H1 (cell line): ENCODE data around the gene THAP11. TPM values are rescaled to one million over a fixed set of nuclear protein-coding genes. Genes with fewer than 3 reads are reported as not detected.

Experiments
- CTCF ChIA-PET: fragments of 300-600 bp; sonication (Branson Sonifier 250); formaldehyde crosslinking; loops from one replicate; lab custom pipeline; 2021; ENCODE audit not compliant: partially characterized antibody; lab: Charles Lee
- POLR2A ChIA-PET: fragments of 300-600 bp; sonication (Branson Sonifier 250); formaldehyde crosslinking; loops from one replicate; lab custom pipeline; 2021; ENCODE audit warnings: inconsistent platforms; ENCODE audit not compliant: partially characterized antibody; lab: Charles Lee
- DNase-seq, 2 experiments: peaks; one replicate each; pipeline versions ENCODE4 v3.0.0 to v3.0.0-alpha.2; 2010 to 2022; ENCODE audit warnings: low spot score in 2 of 2, low read depth in 1 of 2, mixed read lengths in 1 of 2
- FAIRE-seq: peaks from 2 replicates; lab custom pipeline; 2011; peaks lifted over from hg19 to GRCh38; lab: Jason Lieb, UNC
- H2AFZ ChIP-seq: 2 replicates; pipeline ENCODE4 v1.8.1; 2012; ENCODE audit warnings: low read length, inconsistent platforms
- H2AK5ac ChIP-seq: 2 replicates; pipeline ENCODE4 v1.6.1; 2013; ENCODE audit warnings: low read depth, low read length
- H2BK120ac ChIP-seq: replicated peaks from 2 replicates; pipeline ENCODE3; 2013; ENCODE audit warnings: low read depth, low read length, inconsistent platforms
- H2BK12ac ChIP-seq: 2 replicates; pipeline ENCODE4 v1.6.1; 2013; ENCODE audit warnings: low read depth, low read length
- H2BK15ac ChIP-seq: 2 replicates; pipeline ENCODE4 v1.6.1; 2013; ENCODE audit warnings: low read length
- H2BK20ac ChIP-seq: 2 replicates; pipeline ENCODE4 v1.6.1; 2013; ENCODE audit warnings: low read length
- H2BK5ac ChIP-seq: 2 replicates; pipeline ENCODE4 v1.6.1; 2013; ENCODE audit warnings: low read depth, low read length
- H3K14ac ChIP-seq: 2 replicates; pipeline ENCODE4 v1.6.1; 2013; ENCODE audit warnings: inconsistent platforms; ENCODE audit not compliant: insufficient read length
- H3K18ac ChIP-seq: 2 replicates; pipeline ENCODE4 v1.6.1; 2013; ENCODE audit warnings: low read length; ENCODE audit errors: extremely low read depth
- H3K23ac ChIP-seq: 2 replicates; pipeline ENCODE4 v1.6.1; 2013; ENCODE audit warnings: inconsistent platforms; ENCODE audit not compliant: insufficient read length
- H3K23me2 ChIP-seq: 2 replicates; pipeline ENCODE4 v1.6.1; 2013; ENCODE audit warnings: low read depth, low read length
- H3K27ac ChIP-seq: 2 replicates; pipeline ENCODE4 v1.6.1; 2011; ENCODE audit warnings: low read depth, low read length, inconsistent platforms
- H3K27me3 ChIP-seq, 4 experiments: replicated peaks in 1 of 4; 1 replicate in 1 of 4; 2 replicates in 3 of 4; pipeline versions ENCODE4 v1.6.1 to v1.8.1; 2011 to 2013; ENCODE audit warnings: low read length in 3 of 4, mild to moderate bottlenecking in 3 of 4, inconsistent platforms in 2 of 4, mixed read lengths in 2 of 4, moderate library complexity in 1 of 4; ENCODE audit not compliant: control insufficient read depth in 3 of 4, insufficient read depth in 3 of 4; ENCODE audit errors: extremely low read depth in 1 of 4
- H3K36me3 ChIP-seq, 4 experiments: 2 replicates each; pipeline versions ENCODE4 v1.6.1 to v1.8.1; 2011 to 2013; ENCODE audit warnings: mild to moderate bottlenecking in 4 of 4, low read length in 3 of 4, moderate library complexity in 2 of 4, control low read depth in 1 of 4, inconsistent platforms in 1 of 4; ENCODE audit not compliant: insufficient read depth in 4 of 4, control insufficient read depth in 2 of 4
- H3K4ac ChIP-seq: replicated peaks from 2 replicates; pipeline ENCODE3; 2013; ENCODE audit warnings: low read length, low read depth, mixed read lengths, inconsistent platforms; ENCODE audit not compliant: insufficient read length
- H3K4me1 ChIP-seq, 4 experiments: replicated peaks in 1 of 4; 1 replicate in 1 of 4; 2 replicates in 3 of 4; pipeline versions ENCODE4 v1.6.1 to v1.8.1; 2011 to 2013; ENCODE audit warnings: low read length in 3 of 4, inconsistent platforms in 2 of 4, mixed read lengths in 1 of 4; ENCODE audit not compliant: insufficient read depth in 4 of 4, control insufficient read depth in 3 of 4
- H3K4me2 ChIP-seq, 2 experiments: 2 replicates each; pipeline versions ENCODE4 v1.6.1 to v1.8.1; 2011 to 2013; ENCODE audit warnings: low read depth in 2 of 2, low read length in 2 of 2, control low read depth in 1 of 2, inconsistent platforms in 1 of 2, mild to moderate bottlenecking in 1 of 2; ENCODE audit not compliant: insufficient read depth in 1 of 2
- H3K4me3 ChIP-seq, 4 experiments: fragments of 200-600, 300-600 bp in 1 of 4; sonication (generic), shearing (Covaris generic), sonication (Bioruptor Twin) in 1 of 4; 2 replicates each; pipeline versions ENCODE4 v1.5.1 to v1.8.1; 2011 to 2016; ENCODE audit warnings: low read length in 4 of 4, low read depth in 3 of 4, control low read depth in 2 of 4, inconsistent platforms in 2 of 4, mild to moderate bottlenecking in 2 of 4, mixed read lengths in 1 of 4, moderate library complexity in 1 of 4; ENCODE audit not compliant: insufficient read depth in 2 of 4; ENCODE audit errors: extremely low read depth in 1 of 4
- H3K56ac ChIP-seq: replicated peaks from 2 replicates; pipeline ENCODE3; 2013; ENCODE audit warnings: low read depth, mild to moderate bottlenecking, mixed read lengths, low read length, inconsistent platforms; ENCODE audit not compliant: insufficient read length
- H3K79me1 ChIP-seq: 2 replicates; pipeline ENCODE4 v1.6.1; 2013; ENCODE audit warnings: low read depth, low read length, control low read depth
- H3K79me2 ChIP-seq, 2 experiments: 2 replicates each; pipeline versions ENCODE4 v1.6.1 to v1.8.1; 2012 to 2013; ENCODE audit warnings: low read length in 2 of 2, mild to moderate bottlenecking in 2 of 2, inconsistent platforms in 1 of 2; ENCODE audit not compliant: insufficient read depth in 2 of 2, control insufficient read depth in 1 of 2
- H3K9ac ChIP-seq, 4 experiments: replicated peaks in 1 of 4; 1 replicate in 1 of 4; 2 replicates in 3 of 4; pipeline versions ENCODE4 v1.6.1 to v1.8.1; 2011 to 2013; ENCODE audit warnings: low read depth in 3 of 4, low read length in 3 of 4, control low read depth in 2 of 4, mild to moderate bottlenecking in 2 of 4, moderate library complexity in 2 of 4, inconsistent platforms in 1 of 4; ENCODE audit errors: extremely low read depth in 1 of 4
- H3K9me3 ChIP-seq, 2 experiments: 2 replicates each; pipeline versions ENCODE4 v1.6.1 to v1.8.1; 2012 to 2013; ENCODE audit warnings: mild to moderate bottlenecking in 2 of 2, moderate library complexity in 2 of 2, control low read depth in 1 of 2, inconsistent platforms in 1 of 2, low read depth in 1 of 2, low read length in 1 of 2, mixed read lengths in 1 of 2; ENCODE audit not compliant: insufficient read depth in 2 of 2
- H4K20me1 ChIP-seq, 2 experiments: replicated peaks in 1 of 2; 2 replicates each; pipeline versions ENCODE3 to v1.8.1; 2011 to 2013; ENCODE audit warnings: inconsistent platforms in 2 of 2, low read length in 2 of 2, mild to moderate bottlenecking in 1 of 2; ENCODE audit not compliant: insufficient read depth in 2 of 2, control insufficient read depth in 1 of 2
- H4K5ac ChIP-seq: 2 replicates; pipeline ENCODE4 v1.6.1; 2013; ENCODE audit warnings: low read length, low read depth, mixed read lengths, inconsistent platforms; ENCODE audit not compliant: insufficient read length
- H4K8ac ChIP-seq: 2 replicates; pipeline ENCODE4 v1.8.0; 2013; ENCODE audit warnings: mild to moderate bottlenecking, moderate library complexity, low read length, inconsistent platforms; ENCODE audit not compliant: insufficient read depth; ENCODE audit errors: extremely low read depth
- H4K91ac ChIP-seq: replicated peaks from 2 replicates; pipeline ENCODE3; 2013; ENCODE audit warnings: low read length, mixed read lengths, inconsistent platforms; ENCODE audit not compliant: insufficient read length
- HDAC2 ChIP-seq, 2 experiments: fragments of 300-600 bp in 1 of 2; sonication (generic) in 1 of 2; IDR thresholded peaks; 2 replicates each; pipeline ENCODE4 v1.6.1; 2011 to 2012; ENCODE audit warnings: low read depth in 2 of 2, low read length in 2 of 2, mild to moderate bottlenecking in 2 of 2, moderate library complexity in 2 of 2, borderline replicate concordance in 1 of 2, inconsistent platforms in 1 of 2
- PHF8 ChIP-seq: fragments of 200-600 bp; sonication (generic); conservative IDR thresholded peaks from 2 replicates; pipeline ENCODE4 v1.7.1; 2012; ENCODE audit warnings: low read depth, mild to moderate bottlenecking, inconsistent platforms, low read length, moderate library complexity
- RAD21 ChIP-seq, 2 experiments: IDR thresholded peaks in 1 of 2; conservative IDR thresholded peaks in 1 of 2; 2 replicates each; pipeline ENCODE4 v1.6.1; 2011; ENCODE audit warnings: low read depth in 2 of 2, low read length in 2 of 2, improper control_type of control experiment in 1 of 2, inconsistent platforms in 1 of 2, mild to moderate bottlenecking in 1 of 2, moderate library complexity in 1 of 2
- SAP30 ChIP-seq: fragments of 300-600 bp; sonication (generic); IDR thresholded peaks from 2 replicates; pipeline ENCODE4 v1.7.1; 2012; ENCODE audit warnings: low read length, moderate library complexity, mild to moderate bottlenecking, inconsistent platforms; ENCODE audit not compliant: insufficient read depth, insufficient replicate concordance
- WGBS, 2 experiments: shearing (Covaris generic) in 1 of 2; methylation state at CpG; one replicate each; pipeline versions ENCODE4 v1.1.6 to v1.1.7; 2013 to 2015; ENCODE audit warnings: low lambda C conversion rate in 2 of 2, mixed read lengths in 2 of 2, inconsistent platforms in 1 of 2, low coverage in 1 of 2, missing lambda C conversion rate in 1 of 2; ENCODE audit not compliant: insufficient replicate concordance in 2 of 2, insufficient coverage in 1 of 2, insufficient read length in 1 of 2; ENCODE audit errors: extremely low coverage in 1 of 2, missing lambda C conversion rate in 1 of 2; 5-methylcytosine and 5-hydroxymethylcytosine counted together
- polyA plus RNA-seq, 7 experiments: library from polyadenylated mRNA; depleted of rRNA in 3 of 7; stranded (reverse) in 5 of 7; unstranded in 2 of 7; fragments of >200 nt in 5 of 7; fragments of 200-250 nt in 2 of 7; gene quantifications; 1 replicate in 5 of 7; 2 replicates in 1 of 7; 4 replicates in 1 of 7; pipeline versions ENCODE4 v1.2.1 to v1.2.3, GENCODE V29; 2011 to 2013; ENCODE audit warnings: missing spikeins in 2 of 7, mixed read lengths in 2 of 7
- total RNA-seq: library from RNA; stranded (reverse); fragmentation: NEBNext Ultra II Directional; extraction: Animal tissue kit (Norgen Biotek cat#: 25700); gene quantifications from 2 replicates; pipeline ENCODE4 v1.2.1, GENCODE V29; 2021

THAP11 gene
- total and polyA plus RNA-seq, 2 of the 8 experiments (the other 6 are each of a cell fraction or from before 2014, with no cell fraction given): 50.8 to 54.8 TPM

- Histone ChIP-seq H3K79me2 (no peaks in the 10 kb centered on the region), H4K8ac (no peak overlapping the region; the same call in 1 of the 2 replicates), H3K36me3 (peaks cover 31 to 53% (median 44%) of the 10 kb centered on the region in 4 experiments), H4K91ac (no peak overlapping the region), H4K5ac (no peak overlapping the region), H3K18ac (no peak overlapping the region), H3K4me3 (no peak overlapping the region), H3K27ac (no peak overlapping the region), H2AFZ (no peak overlapping the region), H2BK12ac (no peak overlapping the region), H2BK5ac (no peak overlapping the region), H3K4me2 (no peak overlapping the region), H4K20me1 (peaks cover 11 to 17% of the 10 kb centered on the region in 2 experiments), H2BK20ac (no peak overlapping the region), H2BK120ac (no peak overlapping the region), H2BK15ac (no peak overlapping the region), H3K27me3 (no peaks in the 10 kb centered on the region), H3K23me2 (0 out of 2 replicates have a peak, but pooled peaks cover 2% of the 10 kb centered on the region), H3K4me1 (peaks cover 5 to 15% (median 11%) of the 10 kb centered on the region in 4 experiments), H3K56ac (no peak overlapping the region), H3K79me1 (no peaks in the 10 kb centered on the region; the same call in 1 of the 2 replicates)
- DNase-seq: no peak
- ChIA-PET POLR2A (interaction anchor here (0.6 to 6.3 kb wide), 9 partner anchors 9 to 53 kb away, joined by 3 to 45 read pairs (median 4); partner anchors contain the start of genes CTRL, EDC4, PSKH1 and PSMB10), CTCF (interaction anchor here (0.7 to 21.8 kb wide), 34 partner anchors 8 to 361 kb away, joined by 3 to 623 read pairs (median 6); partner anchors contain the start of genes CTRL, EDC4, LCAT and PSMB10)
- TF ChIP-seq RAD21 (IDR thresholded peaks at IDR 0.05 in 1 of 2, conservative IDR thresholded peaks at IDR 0.05 in 1 of 2; ENCODE audit: low read depth in 2 of 2, low read length in 2 of 2) (no peak), SAP30 (no peak), HDAC2 (IDR thresholded peaks at IDR 0.05; ENCODE audit: borderline replicate concordance in 1 of 2, low read depth in 2 of 2, low read length in 2 of 2) (no peak), PHF8 (no peak)
- TF ChIP-seq, all 59 proteins: peak for 0
- H3K9ac ChIP-seq: no peak overlapping the region
- H3K4ac ChIP-seq: no peak overlapping the region
- no peak overlapping the region for H2AK5ac ChIP-seq
- no peaks in the 10 kb centered on the region for H3K9me3 ChIP-seq
- H3K14ac ChIP-seq: no peak overlapping the region
- H3K23ac ChIP-seq: no peak overlapping the region
- 93% methylated on average over 18 of the region's 18 CpGs; no CpG with 5 or more reads in 1 of the 2 experiments for whole genome bisulfite sequencing, 2 experiments
- no peak for FAIRE-seq
Measured at GRCh38 chr16:67882374-67883145, 40.4 kb downstream of the THAP11 start.
